H9 (cell line): ENCODE results near the gene ATP2B2. TPM values are rescaled to one million over a fixed set of nuclear protein-coding genes. Genes with fewer than 3 reads are reported as not detected.

Experiments used
- DNase-seq: peaks from one replicate; pipeline ENCODE4 v3.0.0-alpha.2; 2017
- H2AFZ ChIP-seq: one replicate; pipeline ENCODE4 v1.6.1; 2013; ENCODE audit warnings: mild to moderate bottlenecking, low read length, control low read depth, moderate library complexity
- H2AK5ac ChIP-seq: 2 replicates; pipeline ENCODE4 v1.6.1; 2013; ENCODE audit warnings: low read length, control low read depth, mixed read lengths; ENCODE audit not compliant: insufficient read length
- H2BK120ac ChIP-seq: one replicate; pipeline ENCODE4 v1.6.1; 2013; ENCODE audit warnings: low read depth, mild to moderate bottlenecking, low read length, control low read depth, inconsistent platforms; ENCODE audit not compliant: poor library complexity, severe bottlenecking
- H2BK12ac ChIP-seq: 2 replicates; pipeline ENCODE4 v1.6.1; 2013; ENCODE audit warnings: low read length, control low read depth, mixed read lengths, low read depth; ENCODE audit not compliant: insufficient read length
- H2BK15ac ChIP-seq: 2 replicates; pipeline ENCODE4 v1.6.1; 2013; ENCODE audit warnings: low read depth, low read length, control low read depth
- H2BK20ac ChIP-seq: one replicate; pipeline ENCODE4 v1.6.1; 2013; ENCODE audit warnings: low read depth, mild to moderate bottlenecking, low read length, control low read depth, inconsistent platforms; ENCODE audit not compliant: poor library complexity, severe bottlenecking
- H2BK5ac ChIP-seq: 2 replicates; pipeline ENCODE4 v1.6.1; 2013; ENCODE audit warnings: low read length, control low read depth, mixed read lengths; ENCODE audit not compliant: insufficient read length
- H3K14ac ChIP-seq: 2 replicates; pipeline ENCODE4 v1.6.1; 2013; ENCODE audit warnings: low read length, control low read depth; ENCODE audit not compliant: insufficient read depth
- H3K18ac ChIP-seq: 2 replicates; pipeline ENCODE4 v1.6.1; 2013; ENCODE audit warnings: low read depth, mild to moderate bottlenecking, mixed read lengths, low read length, control low read depth; ENCODE audit not compliant: insufficient read length
- H3K23ac ChIP-seq: 2 replicates; pipeline ENCODE4 v1.6.1; 2013; ENCODE audit warnings: low read length, control low read depth, mixed read lengths, low read depth; ENCODE audit not compliant: insufficient read length
- H3K23me2 ChIP-seq: 2 replicates; pipeline ENCODE4 v1.6.1; 2013; ENCODE audit warnings: low read depth, mild to moderate bottlenecking, mixed read lengths, low read length, control low read depth; ENCODE audit not compliant: insufficient read length, poor library complexity, severe bottlenecking
- H3K27ac ChIP-seq: 2 replicates; pipeline ENCODE4 v1.5.1; 2013; ENCODE audit warnings: low read length, control low read depth, mixed read lengths, low read depth; ENCODE audit not compliant: insufficient read length
- H3K27me3 ChIP-seq: 2 replicates; pipeline ENCODE4 v1.6.1; 2013; ENCODE audit warnings: low read length, control low read depth, inconsistent platforms; ENCODE audit not compliant: insufficient read depth
- H3K4ac ChIP-seq: 2 replicates; pipeline ENCODE4 v1.6.1; 2013; ENCODE audit warnings: low read depth, mild to moderate bottlenecking, control low read depth, inconsistent platforms, low read length, moderate library complexity
- H3K4me1 ChIP-seq: 2 replicates; pipeline ENCODE4 v1.6.1; 2013; ENCODE audit warnings: low read length, control low read depth, inconsistent platforms; ENCODE audit not compliant: insufficient read depth
- H3K4me2 ChIP-seq: 2 replicates; pipeline ENCODE4 v1.6.1; 2013; ENCODE audit warnings: low read length, control low read depth, mixed read lengths; ENCODE audit not compliant: insufficient read length, insufficient read depth
- H3K56ac ChIP-seq: 2 replicates; pipeline ENCODE4 v1.6.1; 2013; ENCODE audit warnings: low read depth, mild to moderate bottlenecking, mixed read lengths, low read length, control low read depth; ENCODE audit not compliant: insufficient read length
- H3K79me1 ChIP-seq: 2 replicates; pipeline ENCODE4 v1.6.1; 2013; ENCODE audit warnings: low read depth, mild to moderate bottlenecking, moderate library complexity, low read length, control low read depth, inconsistent platforms; ENCODE audit not compliant: insufficient read depth, poor library complexity, severe bottlenecking
- H3K79me2 ChIP-seq: 2 replicates; pipeline ENCODE4 v1.6.1; 2013; ENCODE audit warnings: low read length, control low read depth, inconsistent platforms; ENCODE audit not compliant: insufficient read depth
- H3K9ac ChIP-seq: 2 replicates; pipeline ENCODE4 v1.6.1; 2013; ENCODE audit warnings: low read length, control low read depth, mixed read lengths; ENCODE audit not compliant: insufficient read length; ENCODE audit errors: extremely low read depth
- H3K9me3 ChIP-seq: one replicate; pipeline ENCODE4 v1.6.1; 2013; ENCODE audit warnings: low read depth, low read length, inconsistent platforms; ENCODE audit not compliant: control insufficient read depth
- H3T11ph ChIP-seq: one replicate; pipeline ENCODE4 v1.6.1; 2013; ENCODE audit warnings: mild to moderate bottlenecking, low read length, control low read depth, inconsistent platforms
- H4K20me1 ChIP-seq: one replicate; pipeline ENCODE4 v1.6.1; 2013; ENCODE audit not compliant: control insufficient read depth, insufficient read length, insufficient read depth
- H4K5ac ChIP-seq: 2 replicates; pipeline ENCODE4 v1.6.1; 2013; ENCODE audit warnings: low read depth, mild to moderate bottlenecking, mixed read lengths, low read length, control low read depth; ENCODE audit not compliant: insufficient read length
- H4K8ac ChIP-seq: replicated peaks from 2 replicates; pipeline ENCODE4 v1.6.1; 2013; ENCODE audit warnings: low read length, control low read depth, mixed read lengths, low read depth; ENCODE audit not compliant: insufficient read length
- H4K91ac ChIP-seq: 2 replicates; pipeline ENCODE4 v1.6.1; 2013; ENCODE audit warnings: low read depth, mild to moderate bottlenecking, moderate library complexity, mixed read lengths, low read length, control low read depth; ENCODE audit not compliant: insufficient read length
- H3K27ac Mint-ChIP-seq, 3 experiments: 2 replicates in 2 of 3; 3 replicates in 1 of 3; pipeline ENCODE4 v1.8.0; 2020 to 2021; ENCODE audit warnings: mixed read lengths in 3 of 3, mild to moderate bottlenecking in 1 of 3, moderate library complexity in 1 of 3
- H3K27me3 Mint-ChIP-seq: 2 replicates; pipeline ENCODE4 v1.8.0; 2021; ENCODE audit warnings: low read depth, mild to moderate bottlenecking, moderate library complexity, mixed read lengths
- H3K36me3 Mint-ChIP-seq, 3 experiments: 2 replicates in 2 of 3; 3 replicates in 1 of 3; pipeline ENCODE4 v1.8.0; 2020 to 2021; ENCODE audit warnings: low read depth in 3 of 3, mixed read lengths in 3 of 3; ENCODE audit not compliant: insufficient read depth in 1 of 3
- H3K4me1 Mint-ChIP-seq, 2 experiments: 2 replicates each; pipeline ENCODE4 v1.8.0; 2020; ENCODE audit warnings: mixed read lengths in 2 of 2
- H3K4me3 Mint-ChIP-seq, 2 experiments: 2 replicates in 1 of 2; 3 replicates in 1 of 2; pipeline ENCODE4 v1.8.0; 2020 to 2021; ENCODE audit warnings: mild to moderate bottlenecking in 2 of 2, mixed read lengths in 2 of 2, moderate library complexity in 1 of 2
- H3K9me3 Mint-ChIP-seq, 2 experiments: 2 replicates in 1 of 2; 3 replicates in 1 of 2; pipeline ENCODE4 v1.8.0; 2020; ENCODE audit warnings: mild to moderate bottlenecking in 2 of 2, mixed read lengths in 2 of 2, moderate library complexity in 1 of 2
- CTCF ChIP-seq: fragments of 200-600 bp; sonication (generic); conservative IDR thresholded peaks from 3 replicates; pipeline ENCODE4 v1.8.0; 2021; ENCODE audit warnings: antibody characterized with exemption, mild to moderate bottlenecking
- WGBS: extraction: QIAGEN DNeasy Blood & Tissue Kit; methylation state at CpG from one replicate; pipeline ENCODE4 v1.1.7; 2013; ENCODE audit warnings: missing lambda C conversion rate, low lambda C conversion rate, mixed read lengths; ENCODE audit not compliant: insufficient read length; ENCODE audit errors: extremely low coverage; 5-methylcytosine and 5-hydroxymethylcytosine counted together
- total RNA-seq: library from RNA; stranded (reverse); gene quantifications from 2 replicates; pipeline ENCODE4 v1.2.1, GENCODE V29; 2021

ATP2B2 gene
- total RNA-seq, 1 experiment from 2014 or later = 0.33 TPM

DNA sequence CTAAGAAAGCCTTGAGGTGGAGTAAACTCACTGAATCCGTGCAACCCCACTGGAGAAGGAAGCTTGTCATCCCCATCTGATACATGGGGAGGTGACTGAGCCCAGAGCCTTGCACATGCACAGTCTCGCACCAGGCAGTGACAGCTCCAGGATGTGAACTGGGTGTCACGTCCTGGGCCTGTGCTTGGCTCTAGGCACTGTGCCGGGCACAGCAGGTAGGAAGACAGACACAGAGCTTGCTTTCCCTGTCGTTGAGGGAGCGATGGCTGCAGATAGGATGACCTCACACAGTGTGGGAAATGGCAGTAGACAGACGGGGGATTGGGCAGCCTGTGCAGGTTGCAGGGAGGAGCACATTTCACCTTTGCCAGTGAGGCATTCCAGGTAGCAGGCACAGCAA is 12.2 kb upstream of the ATP2B2 start:
- Histone ChIP-seq H3K79me2 (no peaks in the 10 kb centered on the region), H3K4me1 (no peaks in the 10 kb centered on the region), H3K9me3 (no peaks in the 10 kb centered on the region), H3K9ac (no peak overlapping the region), H4K8ac (no peak overlapping the region), H3K23ac (no peak overlapping the region), H2BK5ac (no peak overlapping the region), H3K14ac (no peak overlapping the region), H3T11ph (no peak overlapping the region), H2BK120ac (no peak overlapping the region), H3K4ac (no peak overlapping the region), H2BK20ac (no peak overlapping the region), H4K20me1 (no peaks in the 10 kb centered on the region), H2BK12ac (no peak overlapping the region), H4K91ac (no peak overlapping the region), H3K56ac (no peak overlapping the region), H3K27ac (no peak overlapping the region), H2AK5ac (no peak overlapping the region), H3K27me3 (no peaks in the 10 kb centered on the region), H3K79me1 (no peaks in the 10 kb centered on the region), H3K18ac (no peak overlapping the region), H2AFZ (no peak overlapping the region), H3K4me2 (no peak overlapping the region), H3K23me2 (no peaks in the 10 kb centered on the region), H4K5ac (no peak overlapping the region), H2BK15ac (no peak overlapping the region)
- peaks cover 2 to 13% of the 10 kb centered on the region in 2 experiments; a peak in 3 of 4 replicates for H3K4me1 Mint-ChIP-seq
- H3K36me3 Mint-ChIP-seq = no peaks in the 10 kb centered on the region
- DNase-seq = peak; percentile 22
- no peaks in the 10 kb centered on the region for H3K9me3 Mint-ChIP-seq
- TF ChIP-seq CTCF = no peak
- no CpG with 5 or more reads among the region's 7 CpGs for WGBS
- no peak overlapping the region for H3K27ac Mint-ChIP-seq
- H3K4me3 Mint-ChIP-seq = no peak overlapping the region
- peaks cover 14% of the 10 kb centered on the region for H3K27me3 Mint-ChIP-seq
